Measurements from ENCODE around the gene LBX1.

DNA sequence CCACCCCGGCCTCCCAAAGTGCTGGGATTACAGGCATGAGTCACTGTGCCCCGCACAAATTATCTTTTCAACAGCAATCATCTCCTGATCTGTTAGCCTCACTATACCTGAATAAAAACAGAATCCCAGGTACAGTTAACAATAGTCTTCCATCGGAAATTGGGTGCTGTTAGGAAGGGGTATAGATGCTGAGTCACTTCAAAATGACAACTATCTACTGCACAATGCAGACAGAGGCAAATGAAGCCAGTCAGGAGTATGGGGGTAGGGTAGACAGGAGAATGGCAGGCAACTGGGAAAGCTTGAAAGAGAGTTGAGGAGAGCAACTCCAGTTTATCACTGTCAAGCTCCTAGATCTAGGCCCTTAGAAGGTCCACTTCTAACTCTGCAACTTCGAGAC, 40.3 kb downstream of the LBX1 start:
- no peak for TF ChIP-seq EZH2 (IDR thresholded peaks at IDR 0.05; ENCODE audit: insufficient read depth, poor library complexity, severe bottlenecking)
- no peak for TF ChIP-seq EZH2phosphoT487 (IDR thresholded peaks at IDR 0.05; ENCODE audit: insufficient read depth, low read depth)
